ENCODE data around the gene GRPEL1. TPM values are rescaled to one million over a fixed set of nuclear protein-coding genes. Genes with fewer than 3 reads are reported as not detected.

The GRPEL1 gene
- total and polyA plus RNA-seq, 9 of the 15 experiments (the other 6 are each of a cell fraction or from before 2014, with no cell fraction given), result 43.4 to 192 (median 86.6) TPM

DNA sequence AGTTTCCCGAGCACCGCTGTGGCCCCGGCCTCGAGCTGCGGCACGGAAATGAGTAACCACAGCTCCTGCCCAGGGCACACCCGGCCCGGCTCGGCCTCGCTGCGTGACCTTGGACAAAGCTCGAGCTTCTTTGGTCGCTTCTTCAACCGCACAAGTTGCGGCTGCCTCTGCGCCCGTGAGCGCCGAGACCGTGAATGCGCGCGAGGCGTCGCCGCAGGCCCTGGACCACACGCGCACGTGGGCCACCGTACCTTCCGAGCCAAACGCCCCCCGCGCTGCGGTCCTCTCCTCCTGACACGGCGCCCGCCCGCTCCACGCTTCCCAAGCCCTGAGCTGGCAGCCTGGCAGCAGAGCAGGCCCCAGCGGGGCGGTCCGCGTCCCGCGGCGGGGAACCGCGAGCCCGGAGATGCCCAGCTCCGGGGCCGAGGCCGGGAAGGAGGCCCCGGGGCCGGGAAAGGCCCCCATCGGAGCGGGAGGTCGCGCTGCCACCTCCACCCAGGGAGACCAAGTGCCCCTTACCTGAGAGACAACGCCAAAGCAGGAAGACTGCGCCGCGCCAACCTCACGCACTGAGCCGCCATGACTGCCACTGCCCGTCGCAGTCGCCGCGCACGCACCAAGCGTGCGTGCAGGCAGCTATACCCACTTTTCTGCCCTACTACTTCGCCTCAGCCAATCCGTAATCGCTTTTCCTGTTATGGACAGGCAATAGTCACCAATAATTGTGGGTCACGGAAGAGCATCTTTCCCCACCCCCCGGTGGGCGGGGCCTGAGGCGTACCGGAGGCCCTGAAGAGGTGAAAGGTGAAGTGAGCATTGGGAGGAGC, at the start of gene GRPEL1 (continued):
- TF ChIP-seq TAF1 (IDR thresholded peaks at IDR 0.05; ENCODE audit: control insufficient read depth, extremely low read depth, insufficient read depth, low read length, severe bottlenecking) (no peak), CREB1 (IDR thresholded peaks at IDR 0.05) (peak; percentile 49), CREB1 (CRISPR knock-in tag; IDR thresholded peaks at IDR 0.05) (0 out of 2 replicates have a peak, but pooled peaks have one; percentile 11), CBFB (CRISPR knock-in tag; IDR thresholded peaks at IDR 0.05) (peak; percentile 28; the same call in 1 of the 2 replicates), NR2C1 (IDR thresholded peaks at IDR 0.05) (peak; percentile 95), NR2C1 (tag; IDR thresholded peaks at IDR 0.05) (peak; percentile 96), TSC22D4 (tag; IDR thresholded peaks at IDR 0.05) (no peak), ZEB2 (IDR thresholded peaks at IDR 0.05) (no peak), ZNF589 (CRISPR knock-in tag; IDR thresholded peaks at IDR 0.05; ENCODE audit: low read depth) (no peak), EGR1 (conservative IDR thresholded peaks at IDR 0.05) (no peak; the same call in 1 of the 2 replicates), ZNF184 (CRISPR knock-in tag; IDR thresholded peaks at IDR 0.05) (no peak), SMARCB1 (IDR thresholded peaks at IDR 0.05; ENCODE audit: insufficient read length, low read depth) (no peak), POLR2AphosphoS5 (IDR thresholded peaks at IDR 0.05; ENCODE audit: control insufficient read depth, insufficient read depth, low read depth, low read length) (peak; percentile 55; the same call in 1 of the 2 replicates), DIDO1 (tag; IDR thresholded peaks at IDR 0.05; ENCODE audit: low read depth) (no peak), GABPA (tag; conservative IDR thresholded peaks at IDR 0.05; ENCODE audit: low read depth) (peak; percentile 56), ZFP1 (CRISPR knock-in tag; IDR thresholded peaks at IDR 0.05) (no peak), DDX20 (tag; IDR thresholded peaks at IDR 0.05; ENCODE audit: low read depth) (no peak), TOE1 (IDR thresholded peaks at IDR 0.05; ENCODE audit: borderline replicate concordance) (peak; percentile 22; the same call in 1 of the 2 replicates), TOE1 (CRISPR knock-in tag; IDR thresholded peaks at IDR 0.05; ENCODE audit: borderline replicate concordance, low read depth) (no peak), PHF8 (IDR thresholded peaks at IDR 0.05; ENCODE audit: borderline replicate concordance, low read length) (peak; percentile 95; the same call in 1 of the 2 replicates), POLR3G (IDR thresholded peaks at IDR 0.05; ENCODE audit: extremely low read depth, insufficient read length, insufficient replicate concordance) (no peak)
- TF ChIP-seq, protein P1, sequence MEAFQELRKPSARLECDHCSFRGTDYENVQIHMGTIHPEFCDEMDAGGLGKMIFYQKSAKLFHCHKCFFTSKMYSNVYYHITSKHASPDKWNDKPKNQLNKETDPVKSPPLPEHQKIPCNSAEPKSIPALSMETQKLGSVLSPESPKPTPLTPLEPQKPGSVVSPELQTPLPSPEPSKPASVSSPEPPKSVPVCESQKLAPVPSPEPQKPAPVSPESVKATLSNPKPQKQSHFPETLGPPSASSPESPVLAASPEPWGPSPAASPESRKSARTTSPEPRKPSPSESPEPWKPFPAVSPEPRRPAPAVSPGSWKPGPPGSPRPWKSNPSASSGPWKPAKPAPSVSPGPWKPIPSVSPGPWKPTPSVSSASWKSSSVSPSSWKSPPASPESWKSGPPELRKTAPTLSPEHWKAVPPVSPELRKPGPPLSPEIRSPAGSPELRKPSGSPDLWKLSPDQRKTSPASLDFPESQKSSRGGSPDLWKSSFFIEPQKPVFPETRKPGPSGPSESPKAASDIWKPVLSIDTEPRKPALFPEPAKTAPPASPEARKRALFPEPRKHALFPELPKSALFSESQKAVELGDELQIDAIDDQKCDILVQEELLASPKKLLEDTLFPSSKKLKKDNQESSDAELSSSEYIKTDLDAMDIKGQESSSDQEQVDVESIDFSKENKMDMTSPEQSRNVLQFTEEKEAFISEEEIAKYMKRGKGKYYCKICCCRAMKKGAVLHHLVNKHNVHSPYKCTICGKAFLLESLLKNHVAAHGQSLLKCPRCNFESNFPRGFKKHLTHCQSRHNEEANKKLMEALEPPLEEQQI (IDR thresholded peaks at IDR 0.05), result no peak
- TF ChIP-seq, protein P2, sequence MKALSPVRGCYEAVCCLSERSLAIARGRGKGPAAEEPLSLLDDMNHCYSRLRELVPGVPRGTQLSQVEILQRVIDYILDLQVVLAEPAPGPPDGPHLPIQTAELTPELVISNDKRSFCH (CRISPR knock-in tag; IDR thresholded peaks at IDR 0.05), result no peak
- TF ChIP-seq, protein P2 (tag; IDR thresholded peaks at IDR 0.05), result peak; percentile 43; the same call in 1 of the 2 replicates
- TF ChIP-seq, protein P3, sequence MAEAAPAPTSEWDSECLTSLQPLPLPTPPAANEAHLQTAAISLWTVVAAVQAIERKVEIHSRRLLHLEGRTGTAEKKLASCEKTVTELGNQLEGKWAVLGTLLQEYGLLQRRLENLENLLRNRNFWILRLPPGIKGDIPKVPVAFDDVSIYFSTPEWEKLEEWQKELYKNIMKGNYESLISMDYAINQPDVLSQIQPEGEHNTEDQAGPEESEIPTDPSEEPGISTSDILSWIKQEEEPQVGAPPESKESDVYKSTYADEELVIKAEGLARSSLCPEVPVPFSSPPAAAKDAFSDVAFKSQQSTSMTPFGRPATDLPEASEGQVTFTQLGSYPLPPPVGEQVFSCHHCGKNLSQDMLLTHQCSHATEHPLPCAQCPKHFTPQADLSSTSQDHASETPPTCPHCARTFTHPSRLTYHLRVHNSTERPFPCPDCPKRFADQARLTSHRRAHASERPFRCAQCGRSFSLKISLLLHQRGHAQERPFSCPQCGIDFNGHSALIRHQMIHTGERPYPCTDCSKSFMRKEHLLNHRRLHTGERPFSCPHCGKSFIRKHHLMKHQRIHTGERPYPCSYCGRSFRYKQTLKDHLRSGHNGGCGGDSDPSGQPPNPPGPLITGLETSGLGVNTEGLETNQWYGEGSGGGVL (CRISPR knock-in tag; IDR thresholded peaks at IDR 0.05), result no peak

Data from K562 (cell line).